Stimulated activated naive B cell treated with anti-CD40 and anti-IgM and Interleukin-4, amounts not matched to agents 10 μg/mL and 1 μg/mL and 100 μg/mL, for 72 hours (primary cell): Measurements from ENCODE around the gene PCAT6.
"Not testable (repeated sequence)": the region's sequence is repeated elsewhere in the genome, so short reads cannot be mapped to it uniquely, and the experiment has no call there.

Experiments
- ATAC-seq, 2 donors: fragments of 150-1000 bp; cut with Tn5 transposase; replicated peaks; 2 replicates each; pipeline ENCODE4 v1.10.0; 2021; ENCODE audit warnings: moderate library complexity in 1 of 2
- DNase-seq: peaks from one replicate; pipeline ENCODE4 v3.0.0; 2021
- H3K27ac Mint-ChIP-seq: one replicate; pipeline ENCODE4 v1.8.0; 2022; ENCODE audit warnings: mild to moderate bottlenecking, mixed read lengths
- H3K27me3 Mint-ChIP-seq, 2 donors: one replicate each; pipeline ENCODE4 v1.8.0; 2022; ENCODE audit warnings: mixed read lengths in 2 of 2
- H3K36me3 Mint-ChIP-seq, 2 donors: one replicate each; pipeline ENCODE4 v1.8.0; 2022; ENCODE audit warnings: mixed read lengths in 2 of 2, mild to moderate bottlenecking in 1 of 2
- H3K4me1 Mint-ChIP-seq, 2 donors: one replicate each; pipeline ENCODE4 v1.8.0; 2022; ENCODE audit warnings: mixed read lengths in 2 of 2, mild to moderate bottlenecking in 1 of 2
- H3K4me3 Mint-ChIP-seq, 2 donors: one replicate each; pipeline ENCODE4 v1.8.0; 2022; ENCODE audit warnings: mild to moderate bottlenecking in 2 of 2, mixed read lengths in 2 of 2, moderate library complexity in 1 of 2
- H3K9me3 Mint-ChIP-seq, 2 donors: one replicate each; pipeline ENCODE4 v1.8.0; 2022; ENCODE audit warnings: mixed read lengths in 2 of 2, mild to moderate bottlenecking in 1 of 2

PCAT6 gene

GRCh38 chr1:202812176-202813026 is 1.6 kb downstream of the PCAT6 start:
- Mint-ChIP-seq H3K4me3 (peak overlapping the region in 1 of 2 donors; percentile 49), H3K36me3 (no peaks in the 10 kb centered on the region), H3K4me1 (peaks cover 17 to 30% of the 10 kb centered on the region in 2 donors), H3K27ac (no peak overlapping the region), H3K27me3 (peaks cover 14 to 21% of the 10 kb centered on the region in 2 donors), H3K9me3 (no peaks in the 10 kb centered on the region)
- no peak for ATAC-seq
- no peak for DNase-seq

GRCh38 chr1:202815120-202815519 is 4.4 kb downstream of the PCAT6 start:
- Mint-ChIP-seq H3K36me3 (no peaks in the 10 kb centered on the region), H3K4me3 (no peak overlapping the region), H3K4me1 (peaks cover 9 to 16% of the 10 kb centered on the region in 2 donors), H3K9me3 (no peaks in the 10 kb centered on the region), H3K27ac (no peak overlapping the region), H3K27me3 (peaks cover 26 to 43% of the 10 kb centered on the region in 2 donors)
- no peak for ATAC-seq
- DNase-seq, result no peak

- H3K27ac Mint-ChIP-seq, result no peak overlapping the region
- H3K27me3 Mint-ChIP-seq, result peaks cover 25 to 55% of the 10 kb centered on the region in 2 donors
- ATAC-seq (no peak), DNase-seq (no peak)
- H3K36me3 Mint-ChIP-seq, result no peaks in the 10 kb centered on the region
- no peaks in the 10 kb centered on the region for H3K4me1 Mint-ChIP-seq
- no peak overlapping the region for H3K4me3 Mint-ChIP-seq
- H3K9me3 Mint-ChIP-seq, result no peaks in the 10 kb centered on the region
These were observed 8.1 kb downstream of the PCAT6 start for GRCh38 chr1:202818819-202819218.

DNA sequence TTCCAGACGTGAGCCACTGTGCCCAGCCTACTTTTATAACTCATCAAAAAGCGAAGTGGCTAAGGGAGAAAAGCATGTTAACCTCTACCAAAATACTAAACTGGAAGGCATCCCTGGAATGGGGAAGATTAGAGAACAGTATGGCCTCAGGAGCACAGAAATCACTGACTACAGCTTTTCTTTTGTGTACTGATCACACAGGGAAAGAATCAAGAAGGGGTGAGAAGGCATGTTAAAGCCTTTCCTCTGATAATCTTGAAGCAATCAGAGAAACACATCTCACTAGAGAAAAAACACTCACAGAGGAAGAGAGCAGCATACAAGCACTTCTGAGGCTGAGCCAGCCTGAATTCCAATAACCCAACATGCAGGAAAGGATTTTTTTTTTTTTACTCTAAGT is 10.7 kb downstream of the PCAT6 start:
- Mint-ChIP-seq H3K9me3 (no peaks in the 10 kb centered on the region), H3K27me3 (peaks cover 26 to 67% of the 10 kb centered on the region in 2 donors), H3K36me3 (no peaks in the 10 kb centered on the region), H3K4me3 (no peak overlapping the region), H3K27ac (no peak overlapping the region), H3K4me1 (no peaks in the 10 kb centered on the region)
- DNase-seq (no peak), ATAC-seq (no peak)

DNA sequence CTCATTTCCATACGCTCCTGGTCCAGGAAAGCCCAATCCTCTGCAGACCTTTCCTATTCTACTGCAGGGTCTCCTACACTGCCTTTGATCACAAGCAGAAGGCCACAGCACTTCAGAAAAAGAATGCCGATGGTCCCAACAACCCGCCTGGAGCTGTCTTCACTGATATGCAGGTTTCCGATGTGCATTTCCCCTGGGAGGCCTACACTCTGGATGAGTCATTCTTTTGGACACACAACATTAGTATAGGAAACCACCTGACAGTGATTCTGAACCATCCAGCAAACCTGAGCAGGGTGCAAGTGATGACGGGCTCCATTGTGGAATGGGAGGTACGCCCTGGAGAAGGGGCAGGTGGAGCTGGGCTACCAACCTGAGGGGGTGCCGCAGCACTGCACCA is 15.0 kb downstream of the PCAT6 start:
- H3K27me3 Mint-ChIP-seq, result peaks cover 10 to 38% of the 10 kb centered on the region in 2 donors
- no peaks in the 10 kb centered on the region for H3K4me1 Mint-ChIP-seq
- H3K9me3 Mint-ChIP-seq, result no peaks in the 10 kb centered on the region
- ATAC-seq, result no peak
- no peak for DNase-seq
- no peak overlapping the region for H3K4me3 Mint-ChIP-seq
- H3K27ac Mint-ChIP-seq, result no peak overlapping the region
- H3K36me3 Mint-ChIP-seq, result no peaks in the 10 kb centered on the region

- H3K27me3 Mint-ChIP-seq, H3K4me1 Mint-ChIP-seq, DNase-seq, H3K36me3 Mint-ChIP-seq, H3K9me3 Mint-ChIP-seq, H3K4me3 Mint-ChIP-seq, H3K27ac Mint-ChIP-seq, ATAC-seq: not testable (repeated sequence)
These were observed 18.5 kb downstream of the PCAT6 start for GRCh38 chr1:202829223-202829622.

DNA sequence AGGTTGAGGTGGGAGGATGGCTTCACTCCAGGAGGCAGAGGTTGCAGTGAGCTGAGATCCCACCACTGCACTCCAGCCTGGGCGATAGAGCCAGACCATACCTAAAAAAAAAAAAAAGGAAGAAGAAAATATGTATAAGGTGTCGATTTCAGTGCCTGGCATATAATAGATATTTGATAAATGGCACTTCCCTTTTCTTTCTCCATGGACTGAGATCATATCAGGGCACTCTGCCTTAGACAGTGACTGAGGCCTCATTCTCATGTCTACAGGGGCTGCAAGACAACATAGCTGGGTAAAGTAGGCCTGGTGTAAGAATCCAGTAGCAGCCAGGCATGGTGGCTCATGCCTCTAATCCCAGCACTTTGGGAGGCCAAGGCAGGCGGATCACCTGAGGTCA is 21.2 kb downstream of the PCAT6 start:
- Mint-ChIP-seq H3K27me3 (peaks cover 3 to 10% of the 10 kb centered on the region in 2 donors), H3K36me3 (no peaks in the 10 kb centered on the region), H3K9me3 (no peaks in the 10 kb centered on the region), H3K4me1 (peaks cover 16 to 22% of the 10 kb centered on the region in 2 donors), H3K4me3 (no peak overlapping the region), H3K27ac (no peak overlapping the region)
- no peak for ATAC-seq
- DNase-seq, result no peak

DNA sequence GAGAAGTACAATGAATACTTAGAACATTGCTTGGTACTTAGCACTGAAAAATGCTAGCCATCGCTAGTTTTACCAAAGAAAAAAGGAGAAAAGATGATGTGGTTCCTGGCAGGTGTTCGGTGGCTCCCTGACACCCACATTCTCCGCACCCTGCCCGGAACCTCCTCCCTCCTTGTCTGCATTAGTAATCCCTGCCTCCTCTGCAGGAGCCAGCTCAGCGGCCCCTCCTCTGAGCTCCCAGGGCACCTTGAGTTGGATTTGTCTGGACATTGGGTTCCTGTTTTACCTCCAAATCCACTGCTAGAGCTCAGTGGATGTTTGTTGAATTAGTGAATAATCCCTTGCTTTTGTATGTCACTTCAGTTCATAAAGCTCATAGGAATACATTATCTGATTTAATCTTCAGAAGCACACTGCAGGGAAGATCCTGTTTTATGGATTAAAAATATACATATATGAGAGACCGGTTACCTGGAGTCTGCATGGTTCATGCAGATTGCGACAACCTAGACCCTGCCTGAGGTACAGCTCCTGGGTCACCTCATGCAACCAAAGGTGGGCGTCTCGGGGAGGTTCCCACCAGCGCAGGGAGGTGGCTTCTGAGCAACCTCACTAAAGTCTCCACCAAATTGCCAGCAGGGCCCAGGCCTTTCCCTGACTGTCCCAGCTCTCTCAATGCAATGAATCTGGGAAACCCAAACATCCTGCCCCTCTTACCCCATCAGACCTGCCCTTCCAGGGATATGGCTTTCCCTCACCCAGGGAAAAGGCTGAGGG is 24.2 kb downstream of the PCAT6 start:
- peaks cover 22 to 27% of the 10 kb centered on the region in 2 donors for H3K4me1 Mint-ChIP-seq
- no peaks in the 10 kb centered on the region for H3K9me3 Mint-ChIP-seq
- H3K27me3 Mint-ChIP-seq, result peaks cover 13 to 25% of the 10 kb centered on the region in 2 donors
- DNase-seq, result no peak
- no peak overlapping the region for H3K27ac Mint-ChIP-seq
- H3K36me3 Mint-ChIP-seq, result no peaks in the 10 kb centered on the region
- peak; percentile 21 to 48 for ATAC-seq
- no peak overlapping the region for H3K4me3 Mint-ChIP-seq

DNA sequence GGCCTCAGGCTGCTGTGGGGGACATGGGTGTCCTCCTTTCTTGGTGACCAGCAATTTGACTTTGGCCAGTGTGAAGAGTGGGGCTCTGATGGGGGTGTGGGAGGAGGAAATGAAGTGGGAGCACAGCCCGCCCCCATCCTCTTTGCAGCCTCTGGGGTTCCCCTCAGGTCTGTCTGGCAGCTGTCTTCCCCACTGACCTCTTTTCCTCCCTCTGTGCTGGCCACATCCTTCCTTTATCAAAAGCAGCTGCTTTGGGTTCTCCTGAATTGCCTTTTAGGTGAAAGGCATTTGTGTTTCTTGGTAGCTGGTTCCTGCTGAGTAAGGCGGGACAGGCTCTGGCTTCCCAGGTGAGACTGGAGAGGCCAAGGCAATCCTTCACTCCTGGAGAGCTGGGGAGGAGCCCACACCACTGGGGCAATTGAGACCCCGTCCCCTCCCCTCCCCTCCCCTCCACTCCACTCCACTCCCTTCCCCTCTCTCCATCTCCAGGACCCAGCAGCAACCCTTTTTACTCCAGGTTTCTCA is 24.9 kb downstream of the PCAT6 start:
- peaks cover 22 to 27% of the 10 kb centered on the region in 2 donors for H3K4me1 Mint-ChIP-seq
- DNase-seq (peak; percentile 5), ATAC-seq (peak; percentile 69 to 77)
- peak overlapping the region; percentile 6 for H3K27ac Mint-ChIP-seq
- H3K4me3 Mint-ChIP-seq, result no peak overlapping the region
- no peaks in the 10 kb centered on the region for H3K9me3 Mint-ChIP-seq
- peaks cover 13 to 25% of the 10 kb centered on the region in 2 donors for H3K27me3 Mint-ChIP-seq
- H3K36me3 Mint-ChIP-seq, result no peaks in the 10 kb centered on the region

DNA sequence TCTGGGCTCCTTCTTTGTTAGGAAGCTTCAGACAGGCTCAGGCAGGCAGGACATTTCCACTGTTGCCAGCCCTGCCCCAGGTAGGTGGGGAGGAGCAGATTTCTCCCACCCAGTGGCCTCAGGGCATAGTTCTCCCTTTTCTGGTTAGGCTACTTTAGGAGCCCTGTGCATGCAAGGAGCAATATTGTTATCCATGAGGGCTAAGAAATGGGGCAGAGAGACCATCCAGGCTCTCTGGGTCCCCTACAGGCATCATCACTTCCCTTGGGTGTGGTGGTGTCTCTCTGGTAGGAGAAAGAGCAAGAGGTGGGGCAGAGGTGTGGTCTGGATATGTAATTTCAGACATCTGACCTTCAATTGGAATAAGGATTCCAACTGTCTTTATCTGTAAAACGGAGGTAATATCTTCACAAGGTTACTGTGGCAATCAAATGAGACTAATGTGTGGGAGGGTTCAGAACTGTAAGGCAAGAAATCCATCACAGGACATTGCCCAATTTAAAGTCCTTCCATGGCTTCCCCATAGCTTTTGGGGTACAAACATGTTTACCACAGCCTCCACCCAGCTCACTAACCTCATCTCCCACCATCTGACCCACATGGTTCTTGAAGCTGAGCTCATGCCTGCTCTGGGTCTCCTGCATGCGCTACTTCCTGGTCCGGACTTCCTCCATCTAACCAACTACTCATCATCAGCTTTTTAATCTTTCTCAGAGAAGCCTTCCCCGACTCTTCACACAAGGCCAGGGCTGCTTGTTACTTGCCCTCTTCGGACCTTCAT is 26.1 kb downstream of the PCAT6 start:
- H3K27ac Mint-ChIP-seq, result peak overlapping the region; percentile 42
- H3K27me3 Mint-ChIP-seq, result peaks cover 13 to 34% of the 10 kb centered on the region in 2 donors
- peaks cover 22 to 27% of the 10 kb centered on the region in 2 donors for H3K4me1 Mint-ChIP-seq
- DNase-seq (no peak), ATAC-seq (no peak)
- H3K9me3 Mint-ChIP-seq, result no peaks in the 10 kb centered on the region
- H3K4me3 Mint-ChIP-seq, result no peak overlapping the region
- no peaks in the 10 kb centered on the region for H3K36me3 Mint-ChIP-seq

DNA sequence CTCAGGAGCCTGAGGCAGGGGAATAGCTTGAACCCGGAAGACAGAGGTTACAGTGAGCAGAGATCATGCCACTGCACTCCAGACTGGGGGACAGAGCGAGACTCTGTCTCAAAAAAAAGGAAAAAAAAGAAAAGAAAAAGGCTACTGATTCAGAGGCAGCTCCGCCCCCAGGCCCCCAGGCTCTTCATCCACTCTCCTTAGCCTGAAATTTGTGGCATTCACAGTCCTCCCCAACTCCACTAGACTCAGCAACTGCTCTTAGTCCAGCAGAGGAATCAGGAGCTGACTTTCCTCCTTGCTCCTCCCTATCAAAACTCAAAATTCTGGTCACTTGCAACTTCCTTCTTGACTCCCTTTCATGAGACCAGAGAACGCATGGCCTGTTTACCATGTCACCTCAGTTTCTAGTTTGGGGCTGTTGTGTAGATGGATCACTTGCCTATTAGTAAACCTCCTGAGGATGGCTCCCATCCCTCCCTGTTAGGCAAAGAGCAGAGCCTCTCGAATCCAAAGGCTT is 27.1 kb downstream of the PCAT6 start:
- H3K27ac Mint-ChIP-seq, result no peak overlapping the region
- no peaks in the 10 kb centered on the region for H3K9me3 Mint-ChIP-seq
- no peak for ATAC-seq
- no peaks in the 10 kb centered on the region for H3K36me3 Mint-ChIP-seq
- H3K27me3 Mint-ChIP-seq, result peaks cover 13 to 34% of the 10 kb centered on the region in 2 donors
- peaks cover 22 to 27% of the 10 kb centered on the region in 2 donors for H3K4me1 Mint-ChIP-seq
- no peak for DNase-seq
- H3K4me3 Mint-ChIP-seq, result no peak overlapping the region

DNA sequence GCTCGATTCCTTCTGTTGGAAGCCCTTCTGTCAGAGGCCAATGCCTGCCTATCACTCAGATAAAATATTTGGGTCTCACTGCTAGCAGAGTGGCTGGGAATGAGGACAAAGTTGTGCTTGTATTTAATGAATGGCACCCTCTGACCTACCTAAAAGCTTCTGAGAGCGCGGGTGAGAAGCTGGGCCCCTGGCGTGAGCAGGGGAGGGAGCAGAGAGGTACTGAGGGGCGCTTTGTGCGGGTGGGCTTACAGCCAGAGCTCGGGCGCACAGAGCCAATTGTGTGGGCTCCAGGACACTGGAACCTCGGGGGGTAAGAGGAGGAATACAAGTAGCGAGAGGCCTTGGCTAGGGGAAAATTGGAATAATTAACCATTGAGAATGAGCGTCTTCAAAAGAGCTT is 32.3 kb downstream of the PCAT6 start:
- H3K4me3 Mint-ChIP-seq, result no peak overlapping the region
- ATAC-seq (no peak), DNase-seq (no peak)
- no peaks in the 10 kb centered on the region for H3K36me3 Mint-ChIP-seq
- H3K4me1 Mint-ChIP-seq, result peaks cover 3% of the 10 kb centered on the region in 2 donors
- H3K27me3 Mint-ChIP-seq, result peaks cover under 1 to 12% of the 10 kb centered on the region in 2 donors
- no peaks in the 10 kb centered on the region for H3K9me3 Mint-ChIP-seq
- H3K27ac Mint-ChIP-seq, result peak overlapping the region; percentile 32

- H3K36me3 Mint-ChIP-seq, result no peaks in the 10 kb centered on the region
- no peaks in the 10 kb centered on the region for H3K9me3 Mint-ChIP-seq
- peaks cover 0 to 9% of the 10 kb centered on the region in 2 donors for H3K27me3 Mint-ChIP-seq
- peaks cover 7% of the 10 kb centered on the region in 2 donors for H3K4me1 Mint-ChIP-seq
- no peak overlapping the region for H3K4me3 Mint-ChIP-seq
- H3K27ac Mint-ChIP-seq, result no peak overlapping the region
- DNase-seq (no peak), ATAC-seq (no peak)
These were observed 33.5 kb downstream of the PCAT6 start for GRCh38 chr1:202844259-202844658.

GRCh38 chr1:202844935-202845334 is 34.2 kb downstream of the PCAT6 start:
- Mint-ChIP-seq H3K27me3 (peaks cover 0 to 9% of the 10 kb centered on the region in 2 donors), H3K4me3 (no peak overlapping the region), H3K36me3 (no peaks in the 10 kb centered on the region), H3K4me1 (peaks cover 7% of the 10 kb centered on the region in 2 donors), H3K9me3 (no peaks in the 10 kb centered on the region), H3K27ac (no peak overlapping the region)
- ATAC-seq (no peak), DNase-seq (no peak)
